Measurements from ENCODE around the gene TNFRSF4.

GRCh38 chr1:1243807-1244191, 29.8 kb upstream of the TNFRSF4 start:
- no peak for TF ChIP-seq POLR2A (IDR thresholded peaks at IDR 0.05)
- no peak for TF ChIP-seq CTCF (IDR thresholded peaks at IDR 0.05)
